ENCODE results near the gene SSH2.

SSH2 gene

DNA sequence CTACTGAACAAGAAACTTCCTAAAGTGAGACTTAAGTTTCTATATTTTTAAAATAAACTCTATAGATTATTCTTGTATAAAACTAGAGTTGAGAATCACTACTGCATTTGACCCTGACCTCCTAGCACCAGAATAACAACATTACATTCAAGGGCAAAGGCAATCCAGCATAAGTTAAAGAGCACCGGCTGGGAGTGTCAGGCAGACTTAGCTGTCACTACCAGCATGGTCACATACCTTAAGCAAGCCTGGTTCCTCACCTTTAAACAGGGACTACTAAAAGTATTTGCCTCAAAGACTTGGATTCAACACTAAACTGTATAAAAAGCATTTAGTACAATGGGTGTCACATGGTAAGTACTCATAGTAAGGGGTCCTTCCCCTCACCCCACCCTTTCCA, 90.4 kb downstream of the SSH2 start:
- CTCF ChIA-PET, result interaction anchor here (1.4 to 2.2 kb wide), 5 partner anchors 11 to 254 kb away, joined by 3 to 17 read pairs (median 4); partner anchors contain the start of gene SSH2
- POLR2A ChIA-PET, result no interaction called here

DNA sequence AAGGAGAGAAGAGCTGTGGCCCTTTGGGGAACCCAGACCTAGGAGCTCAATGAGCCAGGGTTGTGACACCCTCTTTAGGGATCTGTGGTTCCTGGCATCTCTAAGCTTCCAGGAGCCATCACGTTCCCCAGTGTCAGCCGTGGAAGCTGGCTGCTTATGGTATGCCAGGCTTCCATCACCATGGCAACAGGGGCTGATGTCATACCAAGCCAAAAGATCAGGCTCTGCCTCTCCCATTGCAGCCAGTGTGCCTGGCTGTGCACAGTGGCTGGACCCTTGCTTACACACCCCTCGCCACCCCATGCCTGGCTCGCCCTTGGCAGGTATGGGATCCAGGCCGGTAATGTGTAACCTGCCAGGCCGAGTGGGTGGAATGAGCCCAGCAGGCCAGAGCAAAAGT, 91.1 kb downstream of the SSH2 start:
- POLR2A ChIA-PET, result no interaction called here
- H3K4me3 ChIP-seq (ENCODE audit: low read depth, low read length), result no peak overlapping the region
- DNase-seq (ENCODE audit: low read depth, low spot score), result no peak
- TF ChIP-seq, protein P1, sequence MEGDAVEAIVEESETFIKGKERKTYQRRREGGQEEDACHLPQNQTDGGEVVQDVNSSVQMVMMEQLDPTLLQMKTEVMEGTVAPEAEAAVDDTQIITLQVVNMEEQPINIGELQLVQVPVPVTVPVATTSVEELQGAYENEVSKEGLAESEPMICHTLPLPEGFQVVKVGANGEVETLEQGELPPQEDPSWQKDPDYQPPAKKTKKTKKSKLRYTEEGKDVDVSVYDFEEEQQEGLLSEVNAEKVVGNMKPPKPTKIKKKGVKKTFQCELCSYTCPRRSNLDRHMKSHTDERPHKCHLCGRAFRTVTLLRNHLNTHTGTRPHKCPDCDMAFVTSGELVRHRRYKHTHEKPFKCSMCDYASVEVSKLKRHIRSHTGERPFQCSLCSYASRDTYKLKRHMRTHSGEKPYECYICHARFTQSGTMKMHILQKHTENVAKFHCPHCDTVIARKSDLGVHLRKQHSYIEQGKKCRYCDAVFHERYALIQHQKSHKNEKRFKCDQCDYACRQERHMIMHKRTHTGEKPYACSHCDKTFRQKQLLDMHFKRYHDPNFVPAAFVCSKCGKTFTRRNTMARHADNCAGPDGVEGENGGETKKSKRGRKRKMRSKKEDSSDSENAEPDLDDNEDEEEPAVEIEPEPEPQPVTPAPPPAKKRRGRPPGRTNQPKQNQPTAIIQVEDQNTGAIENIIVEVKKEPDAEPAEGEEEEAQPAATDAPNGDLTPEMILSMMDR (IDR thresholded peaks at IDR 0.05; ENCODE audit: insufficient read depth, low read length, missing control alignments), result no peak
- CTCF ChIA-PET, result interaction anchor here (1.3 to 2.2 kb wide), 4 partner anchors 10 to 254 kb away, joined by 3 to 17 read pairs (median 4); partner anchors contain the start of gene SSH2

More for the DNA sequence above, 90.4 kb downstream of the SSH2 start:
- no peak overlapping the region for H3K4me3 ChIP-seq (ENCODE audit: low read depth, low read length)
- TF ChIP-seq, protein P1 (IDR thresholded peaks at IDR 0.05; ENCODE audit: insufficient read depth, low read length, missing control alignments), result no peak
- DNase-seq (ENCODE audit: low read depth, low spot score), result no peak

DNA sequence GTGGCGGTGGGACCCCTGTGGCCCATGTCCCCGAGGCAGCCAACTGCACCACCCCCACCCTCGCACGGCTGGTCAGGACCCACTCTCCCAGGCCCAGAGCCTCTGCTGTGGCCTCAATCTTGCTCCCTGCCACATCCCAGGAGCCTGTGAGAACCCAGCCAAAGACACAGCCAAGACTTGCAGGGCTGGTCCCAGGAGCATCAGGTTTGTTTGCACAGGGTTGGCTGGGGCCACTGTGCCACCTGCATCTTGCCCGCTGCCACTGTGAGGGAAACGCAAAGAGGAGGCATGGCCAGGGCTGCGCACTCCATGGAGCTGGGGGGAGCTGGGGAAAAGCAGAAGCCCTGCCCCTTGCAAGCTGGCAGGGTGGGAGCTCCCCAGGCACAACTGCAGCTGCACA, 92.5 kb downstream of the SSH2 start:
- DNase-seq (ENCODE audit: low read depth, low spot score), result no peak
- ChIA-PET POLR2A (no interaction called here), CTCF (no interaction called here)
- no peak overlapping the region for H3K4me3 ChIP-seq (ENCODE audit: low read depth, low read length)
- TF ChIP-seq, protein P1 (IDR thresholded peaks at IDR 0.05; ENCODE audit: insufficient read depth, low read length, missing control alignments), result no peak

DNA sequence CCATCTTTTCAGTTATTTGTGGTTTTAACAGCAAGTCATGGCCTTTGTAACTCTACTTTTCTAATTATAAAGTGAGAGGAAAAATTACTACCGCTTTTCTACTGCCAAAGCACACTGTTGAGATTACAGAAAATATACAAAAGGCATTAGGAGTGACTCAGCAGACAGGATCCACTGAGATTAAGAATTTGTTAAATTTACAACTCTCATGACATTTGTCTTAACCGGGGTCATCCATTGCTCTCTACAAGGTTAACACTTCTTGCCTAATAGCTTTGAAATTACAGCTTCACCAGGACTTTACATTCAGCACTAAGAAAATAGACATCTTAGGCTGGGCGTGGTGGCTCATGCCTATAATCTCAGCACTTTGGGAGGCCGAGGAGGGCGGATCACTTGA, 93.4 kb downstream of the SSH2 start:
- no peak overlapping the region for H3K4me3 ChIP-seq (ENCODE audit: low read depth, low read length)
- POLR2A ChIA-PET, result no interaction called here
- DNase-seq (ENCODE audit: low read depth, low spot score), result no peak
- TF ChIP-seq, protein P1 (IDR thresholded peaks at IDR 0.05; ENCODE audit: insufficient read depth, low read length, missing control alignments), result no peak
- CTCF ChIA-PET, result interaction anchor here (0.5 to 1.6 kb wide), 4 partner anchors 28 to 257 kb away, joined by 3 to 5 read pairs (median 4); no protein-coding TSS in a partner anchor

DNA sequence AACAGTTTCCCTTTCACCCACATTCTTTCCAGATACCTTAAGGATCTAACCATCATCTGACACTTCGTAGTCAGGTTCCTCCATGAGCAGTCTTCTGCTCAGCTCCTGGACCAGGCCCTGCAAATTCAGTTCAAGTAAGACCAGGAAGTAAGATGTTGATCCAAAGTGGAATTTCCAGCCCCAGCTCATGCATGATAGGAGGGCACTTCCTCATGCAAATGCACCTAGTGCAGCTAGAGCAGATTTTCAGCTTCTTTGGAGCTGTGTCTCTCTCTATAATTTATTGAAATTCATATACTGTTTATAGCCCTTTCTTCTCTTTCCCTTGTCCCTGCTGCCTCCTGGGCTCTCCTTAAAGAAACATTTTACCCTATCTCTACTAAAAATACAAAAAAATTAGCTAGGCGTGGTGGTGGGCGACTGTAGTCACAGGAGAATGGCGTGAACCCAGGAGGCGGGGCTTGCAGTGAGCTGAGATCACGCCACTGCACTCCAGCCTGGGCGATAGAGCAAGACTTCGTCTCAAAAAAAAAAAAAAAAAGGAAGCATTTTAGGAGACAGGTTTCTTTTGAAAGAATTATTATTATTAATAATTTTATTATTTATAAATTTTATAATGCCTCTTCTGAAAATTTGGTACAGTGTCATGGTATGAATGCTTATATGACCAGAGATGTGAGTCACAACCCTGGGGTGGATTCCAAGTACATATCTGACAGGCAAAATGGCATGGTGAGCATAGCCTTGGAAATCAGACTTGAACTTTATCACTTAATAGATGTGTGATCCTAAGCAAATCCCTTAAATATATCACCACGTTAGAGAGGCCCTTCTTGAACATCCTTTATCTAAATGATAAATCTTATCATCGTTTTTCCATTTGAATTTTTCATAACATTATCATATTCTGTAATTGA, 94.3 kb downstream of the SSH2 start:
- no peak overlapping the region for H3K4me3 ChIP-seq (ENCODE audit: low read depth, low read length)
- no peak for DNase-seq (ENCODE audit: low read depth, low spot score)
- TF ChIP-seq, protein P1 (IDR thresholded peaks at IDR 0.05; ENCODE audit: insufficient read depth, low read length, missing control alignments), result no peak
- POLR2A ChIA-PET, result no interaction called here
- CTCF ChIA-PET, result interaction anchor here (0.9 to 1.6 kb wide), 3 partner anchors 27 to 258 kb away, joined by 3 to 5 read pairs (median 4); no protein-coding TSS in a partner anchor

DNA sequence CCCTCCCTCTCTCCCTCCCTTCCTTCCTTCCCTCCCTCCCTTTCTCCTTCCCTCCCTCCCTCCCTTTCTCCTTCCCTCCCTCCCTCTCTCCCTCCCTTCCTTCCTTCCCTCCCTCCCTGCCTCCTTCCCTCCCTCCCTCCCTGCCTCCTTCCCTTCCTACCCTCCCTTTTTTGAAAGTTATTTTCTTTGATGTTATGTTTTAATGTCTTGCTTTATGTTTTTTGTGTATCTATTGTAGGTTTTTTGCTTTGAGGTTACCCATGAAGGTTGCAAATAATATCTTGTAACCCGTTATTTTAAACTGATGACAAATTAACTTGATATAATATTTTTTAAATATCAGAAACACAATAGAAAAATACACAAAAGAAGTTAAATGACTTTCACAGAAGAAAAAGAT, 96.2 kb downstream of the SSH2 start:
- TF ChIP-seq, protein P1 (IDR thresholded peaks at IDR 0.05; ENCODE audit: insufficient read depth, low read length, missing control alignments), result no peak
- no peak for DNase-seq (ENCODE audit: low read depth, low spot score)
- ChIA-PET CTCF (no interaction called here), POLR2A (no interaction called here)
- H3K4me3 ChIP-seq (ENCODE audit: low read depth, low read length), result no peak overlapping the region

All from AG04449 (cell line).